Vagina (tissue), 2 donors: ENCODE data around the gene CARS2.
"Not testable (repeated sequence)": the region's sequence is repeated elsewhere in the genome, so short reads cannot be mapped to it uniquely, and the experiment has no call there.

Experiments
- POLR2A ChIP-seq, 2 donors: fragments of 450-650 bp; IDR thresholded peaks; one replicate each; pipeline ENCODE4 v1.6.1; 2017; ENCODE audit warnings: antibody characterized with exemption in 2 of 2, mild to moderate bottlenecking in 2 of 2, moderate library complexity in 2 of 2
- POLR2AphosphoS5 ChIP-seq, 2 donors: sonication (generic); formaldehyde crosslinking; IDR thresholded peaks; one replicate each; pipeline ENCODE4 v1.9.0; 2017; ENCODE audit warnings: antibody characterized with exemption in 2 of 2, mild to moderate bottlenecking in 2 of 2, low read depth in 1 of 2; ENCODE audit not compliant: insufficient read depth in 1 of 2
- TF ChIP-seq, protein P1 (sequence below), 3 experiments: fragments of 450-650 bp in 2 of 3; fragments of 200-600 bp in 1 of 3; sonication (generic) in 1 of 3; IDR thresholded peaks; one replicate each; pipeline ENCODE4 v1.5.1; 2017 to 2019; ENCODE audit warnings: antibody characterized with exemption in 3 of 3, mild to moderate bottlenecking in 2 of 3, moderate library complexity in 2 of 3

DNA sequence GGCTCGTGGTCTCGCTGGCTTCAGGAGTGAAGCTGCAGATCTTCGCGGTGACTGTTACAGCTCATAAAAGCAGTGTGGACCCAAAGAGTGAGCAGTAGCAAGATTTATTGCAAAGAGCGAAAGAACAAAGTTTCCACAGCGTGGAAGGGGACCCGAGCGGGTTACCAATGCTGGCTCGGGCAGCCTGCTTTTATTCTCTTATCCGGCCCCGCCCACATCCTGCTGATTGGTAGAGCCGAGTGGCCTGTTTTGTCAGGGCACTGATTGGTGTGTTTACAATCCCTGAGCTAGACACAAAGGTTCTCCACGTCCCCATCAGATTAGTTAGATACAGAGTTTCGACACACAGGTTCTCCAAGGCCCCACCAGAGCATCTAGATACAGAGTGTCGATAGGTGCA is 73.7 kb downstream of the CARS2 start:
- not testable (repeated sequence) for TF ChIP-seq POLR2AphosphoS5 (IDR thresholded peaks at IDR 0.05; ENCODE audit: insufficient read depth in 1 of 2, low read depth in 1 of 2); POLR2A (IDR thresholded peaks at IDR 0.05)
- TF ChIP-seq, protein P1, sequence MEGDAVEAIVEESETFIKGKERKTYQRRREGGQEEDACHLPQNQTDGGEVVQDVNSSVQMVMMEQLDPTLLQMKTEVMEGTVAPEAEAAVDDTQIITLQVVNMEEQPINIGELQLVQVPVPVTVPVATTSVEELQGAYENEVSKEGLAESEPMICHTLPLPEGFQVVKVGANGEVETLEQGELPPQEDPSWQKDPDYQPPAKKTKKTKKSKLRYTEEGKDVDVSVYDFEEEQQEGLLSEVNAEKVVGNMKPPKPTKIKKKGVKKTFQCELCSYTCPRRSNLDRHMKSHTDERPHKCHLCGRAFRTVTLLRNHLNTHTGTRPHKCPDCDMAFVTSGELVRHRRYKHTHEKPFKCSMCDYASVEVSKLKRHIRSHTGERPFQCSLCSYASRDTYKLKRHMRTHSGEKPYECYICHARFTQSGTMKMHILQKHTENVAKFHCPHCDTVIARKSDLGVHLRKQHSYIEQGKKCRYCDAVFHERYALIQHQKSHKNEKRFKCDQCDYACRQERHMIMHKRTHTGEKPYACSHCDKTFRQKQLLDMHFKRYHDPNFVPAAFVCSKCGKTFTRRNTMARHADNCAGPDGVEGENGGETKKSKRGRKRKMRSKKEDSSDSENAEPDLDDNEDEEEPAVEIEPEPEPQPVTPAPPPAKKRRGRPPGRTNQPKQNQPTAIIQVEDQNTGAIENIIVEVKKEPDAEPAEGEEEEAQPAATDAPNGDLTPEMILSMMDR (IDR thresholded peaks at IDR 0.05) = not testable (repeated sequence)
